ENCODE results near the gene SMAD2.

DNA sequence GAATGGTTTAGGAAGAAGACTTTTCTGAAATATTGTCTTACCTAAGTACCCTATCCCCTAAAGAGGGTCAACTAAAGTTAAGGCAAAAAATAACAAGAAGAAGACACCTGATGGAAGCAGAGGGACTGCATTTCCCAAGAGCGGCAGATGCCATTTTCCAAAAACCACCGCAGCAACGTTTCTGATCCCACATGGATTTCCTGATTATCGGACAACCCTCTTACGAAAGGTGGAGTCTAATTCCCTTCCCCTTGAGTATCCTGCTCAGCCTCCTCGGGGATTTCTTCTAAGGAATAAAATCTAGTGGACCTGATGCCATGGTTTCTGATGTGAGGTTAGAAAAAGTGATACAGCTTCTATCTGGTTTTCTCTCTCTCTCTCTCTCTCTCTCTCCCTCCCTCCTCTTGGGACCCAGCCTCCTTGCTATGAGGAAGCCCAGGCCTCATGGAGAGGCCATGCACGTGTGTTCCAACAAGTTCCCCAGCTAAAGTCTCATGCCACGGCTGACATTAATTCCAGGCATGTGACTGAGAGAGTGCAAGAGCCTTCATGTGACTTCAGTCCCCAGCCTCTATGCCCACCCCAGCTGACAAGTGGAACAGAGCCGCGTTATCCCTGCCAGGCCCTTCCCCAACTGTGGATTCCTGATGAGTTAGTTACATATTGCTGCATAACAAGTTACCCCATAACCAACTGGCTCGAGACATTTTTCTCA, 150.3 kb downstream of the SMAD2 start:
- TF ChIP-seq EZH2 (IDR thresholded peaks at IDR 0.05; ENCODE audit: borderline replicate concordance) (no peak), EZH2phosphoT487 (IDR thresholded peaks at IDR 0.05; ENCODE audit: low read depth, severe bottlenecking, unreplicated experiment) (no peak)
- TF ChIP-seq, protein P1, sequence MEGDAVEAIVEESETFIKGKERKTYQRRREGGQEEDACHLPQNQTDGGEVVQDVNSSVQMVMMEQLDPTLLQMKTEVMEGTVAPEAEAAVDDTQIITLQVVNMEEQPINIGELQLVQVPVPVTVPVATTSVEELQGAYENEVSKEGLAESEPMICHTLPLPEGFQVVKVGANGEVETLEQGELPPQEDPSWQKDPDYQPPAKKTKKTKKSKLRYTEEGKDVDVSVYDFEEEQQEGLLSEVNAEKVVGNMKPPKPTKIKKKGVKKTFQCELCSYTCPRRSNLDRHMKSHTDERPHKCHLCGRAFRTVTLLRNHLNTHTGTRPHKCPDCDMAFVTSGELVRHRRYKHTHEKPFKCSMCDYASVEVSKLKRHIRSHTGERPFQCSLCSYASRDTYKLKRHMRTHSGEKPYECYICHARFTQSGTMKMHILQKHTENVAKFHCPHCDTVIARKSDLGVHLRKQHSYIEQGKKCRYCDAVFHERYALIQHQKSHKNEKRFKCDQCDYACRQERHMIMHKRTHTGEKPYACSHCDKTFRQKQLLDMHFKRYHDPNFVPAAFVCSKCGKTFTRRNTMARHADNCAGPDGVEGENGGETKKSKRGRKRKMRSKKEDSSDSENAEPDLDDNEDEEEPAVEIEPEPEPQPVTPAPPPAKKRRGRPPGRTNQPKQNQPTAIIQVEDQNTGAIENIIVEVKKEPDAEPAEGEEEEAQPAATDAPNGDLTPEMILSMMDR (IDR thresholded peaks at IDR 0.05; ENCODE audit: poor library complexity), result no peak
